ENCODE results near the gene FN1.
"Not testable (repeated sequence)": the region's sequence is repeated elsewhere in the genome, so short reads cannot be mapped to it uniquely, and the experiment has no call there.

The FN1 gene

DNA sequence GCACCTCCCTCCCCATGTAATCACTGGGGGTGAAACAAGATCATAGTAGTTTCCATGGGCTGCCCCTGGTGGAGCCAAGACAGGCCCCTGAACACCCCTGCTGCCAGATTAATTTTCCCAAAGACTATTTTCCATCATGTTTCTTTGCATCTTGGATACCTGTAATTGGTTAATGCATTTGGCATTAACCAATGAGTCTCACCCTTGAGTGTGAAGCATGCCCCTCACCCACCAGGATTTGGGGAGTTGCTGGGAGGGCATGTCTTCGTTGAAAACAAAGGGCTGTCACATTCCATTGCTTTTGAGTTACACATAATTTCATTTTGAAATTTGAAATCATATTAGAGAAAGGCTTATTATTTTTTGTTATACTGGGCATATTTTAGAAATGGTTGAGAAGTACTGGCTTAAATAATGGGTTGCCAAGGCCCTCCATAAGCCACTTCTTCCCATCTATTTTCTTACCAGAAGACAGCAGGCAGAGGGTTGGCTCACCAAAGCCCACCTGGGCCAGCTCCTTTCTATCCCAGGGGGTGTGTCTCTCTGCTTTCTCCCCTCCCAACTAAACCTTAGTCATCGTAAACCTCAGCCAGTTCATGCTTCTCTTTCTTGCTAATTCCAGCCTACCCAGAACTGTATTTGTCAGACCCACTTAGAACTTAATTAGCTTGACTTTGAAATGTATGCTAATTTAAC, 72.3 kb downstream of the FN1 start:
- no peak for DNase-seq

- no peak for DNase-seq
Observed at GRCh38 chr2:215363039-215363438, 72.8 kb downstream of the FN1 start.

DNA sequence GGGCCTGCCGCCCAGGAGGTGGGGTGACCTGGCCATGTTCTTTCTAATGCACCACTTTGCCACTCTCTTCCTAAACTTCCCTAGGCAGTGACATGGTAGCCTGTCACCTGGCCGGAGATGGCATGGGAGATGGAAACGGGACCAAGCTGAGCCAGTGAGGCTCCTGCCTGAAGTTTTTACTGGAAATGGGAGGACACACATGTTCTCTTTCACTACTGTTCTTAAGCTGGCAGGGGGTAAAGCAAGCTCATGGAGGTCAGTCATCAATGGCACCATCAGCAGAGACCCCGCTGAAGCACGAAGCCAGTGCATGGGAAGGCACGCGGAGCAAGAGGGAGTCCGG, 73.3 kb downstream of the FN1 start:
- DNase-seq = no peak

DNA sequence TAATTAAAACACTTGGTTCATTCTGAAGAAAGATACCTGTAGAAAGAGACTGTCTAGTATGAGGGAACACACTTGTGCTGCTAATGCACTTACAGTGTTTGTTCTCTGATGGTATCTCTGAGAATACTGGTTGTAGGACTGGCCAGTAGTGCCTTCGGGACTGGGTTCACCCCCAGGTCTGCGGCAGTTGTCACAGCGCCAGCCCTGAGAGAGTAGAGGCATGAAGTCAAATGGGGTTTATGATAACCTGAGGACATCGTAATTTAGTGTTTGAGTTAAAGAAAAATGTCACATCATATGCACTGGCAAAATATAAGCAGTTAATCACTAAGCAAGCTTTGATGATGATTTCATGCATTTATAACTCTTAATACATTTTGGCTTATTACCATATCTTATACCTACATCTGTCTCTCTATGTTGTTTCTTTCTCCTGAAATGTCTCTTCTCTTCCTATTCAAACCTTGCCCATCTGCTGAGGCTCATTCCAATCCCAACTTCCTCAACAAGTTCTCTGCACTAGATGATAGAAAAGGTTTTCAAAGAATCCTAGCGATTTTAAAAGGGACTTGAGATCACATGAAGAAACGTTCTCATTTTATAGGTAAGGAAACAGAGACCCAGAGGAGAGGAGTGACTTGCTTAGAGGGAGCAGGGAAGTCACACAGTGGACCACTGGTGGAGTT, 73.8 kb downstream of the FN1 start:
- no peak for DNase-seq

DNA sequence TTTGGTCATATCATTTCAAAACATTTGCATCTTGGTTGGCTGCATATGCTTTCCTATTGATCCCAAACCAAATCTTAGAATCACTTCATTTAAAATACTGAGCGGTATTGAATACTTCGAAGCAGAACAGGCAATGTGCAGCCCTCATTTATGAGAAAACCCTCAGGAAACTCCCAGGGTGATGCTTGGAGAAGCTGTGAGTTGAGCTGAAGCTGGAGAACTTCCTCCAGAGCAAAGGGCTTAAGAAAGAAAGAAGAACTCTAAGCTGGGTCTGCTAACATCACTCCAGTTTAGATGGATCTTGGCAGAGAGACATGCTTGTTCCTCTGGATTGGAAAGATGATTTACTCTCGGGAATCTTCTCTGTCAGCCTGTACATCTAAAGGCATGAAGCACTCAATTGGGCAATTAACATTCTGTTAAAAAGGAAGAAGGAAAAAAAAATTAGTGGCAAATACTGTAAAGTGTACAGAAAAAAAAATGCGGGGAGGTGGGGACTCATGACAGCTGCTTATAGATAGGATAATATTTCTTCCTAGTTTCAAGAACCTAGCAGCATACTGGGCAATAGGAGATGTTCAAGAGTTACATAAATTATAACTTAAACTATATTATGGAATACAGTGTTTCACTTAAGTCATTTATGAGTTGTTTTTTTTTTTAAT, 74.5 kb downstream of the FN1 start:
- no peak for DNase-seq

DNA sequence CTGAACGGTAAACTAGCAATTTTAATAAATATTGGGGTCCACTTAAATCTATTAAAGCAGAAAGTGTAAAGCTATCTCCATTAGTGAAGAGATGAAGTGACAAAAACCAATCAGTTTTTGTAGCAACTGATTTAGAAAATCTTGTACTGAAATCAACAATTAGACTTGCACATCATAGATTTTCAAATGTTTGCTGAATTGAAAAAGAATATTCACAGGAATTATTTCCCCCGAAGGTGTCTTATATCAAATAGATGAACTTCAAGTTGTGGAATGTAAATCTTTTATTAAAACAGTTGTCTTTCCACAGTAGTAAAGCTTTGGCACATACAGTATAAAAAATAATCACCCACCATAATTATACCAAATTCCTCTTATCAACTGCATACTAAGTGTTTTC, 75.3 kb downstream of the FN1 start:
- DNase-seq = no peak

DNA sequence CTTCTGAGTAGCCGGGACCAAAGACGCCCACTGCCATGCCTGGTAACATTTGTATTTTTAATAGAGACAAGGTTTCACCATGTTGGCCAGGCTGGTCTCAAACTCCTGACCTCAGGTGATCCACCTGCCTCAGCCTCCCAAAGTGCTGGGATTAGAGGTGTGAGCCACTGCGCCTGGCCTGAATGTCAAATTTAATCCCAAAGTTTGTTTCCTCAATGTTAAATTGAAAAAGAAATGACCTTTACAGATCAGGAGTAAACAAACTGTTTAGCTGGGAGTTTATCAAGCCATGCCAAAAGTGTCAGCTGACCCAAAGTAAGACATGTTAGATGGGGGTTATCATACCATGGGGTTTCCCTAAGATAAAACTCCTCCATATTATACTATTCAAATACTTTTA, 75.8 kb downstream of the FN1 start:
- DNase-seq = not testable (repeated sequence)

DNA sequence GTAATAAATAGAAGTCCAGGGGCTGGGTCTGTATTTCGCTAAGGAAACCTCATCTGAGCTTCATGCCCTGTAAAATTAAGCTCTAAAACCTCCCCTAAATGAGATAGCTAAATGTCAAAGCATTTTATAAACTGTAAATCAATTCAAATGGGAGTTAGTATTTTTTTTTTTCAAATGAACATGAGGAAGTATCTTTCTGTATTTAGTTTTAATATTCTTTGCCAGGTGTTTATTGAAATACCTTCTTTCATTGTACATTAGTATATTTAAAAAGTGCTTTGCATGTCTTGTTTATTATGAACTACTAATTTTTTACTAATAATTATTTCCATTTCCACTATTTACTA, 76.3 kb downstream of the FN1 start:
- no peak for DNase-seq

DNA sequence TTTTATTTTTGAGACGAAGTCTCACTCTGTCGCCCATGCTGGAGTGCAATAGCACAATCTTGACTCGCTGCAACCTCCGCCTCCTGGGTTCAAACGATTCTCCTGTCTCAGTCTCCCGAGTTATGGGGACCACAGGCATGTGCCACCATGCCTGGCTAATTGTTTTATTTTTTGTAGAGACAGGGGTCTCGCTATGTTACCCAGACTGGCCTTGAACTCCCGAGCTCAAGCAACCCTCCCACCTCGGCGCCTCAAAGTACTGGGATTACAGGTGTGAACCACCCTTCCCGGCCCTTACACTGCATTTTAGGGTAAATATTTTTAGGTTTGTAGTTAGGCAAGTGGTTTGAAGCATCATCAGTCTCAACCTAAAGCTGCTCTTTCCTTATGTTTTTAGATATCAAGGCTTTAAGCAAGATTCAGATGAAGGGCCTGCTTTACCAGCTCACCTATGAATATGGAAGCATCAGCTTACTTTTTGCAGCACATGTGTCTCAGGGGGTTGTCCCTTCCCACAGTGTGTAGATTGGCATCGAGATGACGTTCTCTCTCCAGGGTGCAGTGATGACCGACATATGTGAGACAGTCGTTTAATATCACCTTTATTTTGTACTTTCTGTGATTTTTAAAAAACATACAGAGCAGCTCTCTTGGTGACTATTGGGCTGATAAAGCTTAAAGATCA, 76.8 kb downstream of the FN1 start:
- DNase-seq = no peak

DNA sequence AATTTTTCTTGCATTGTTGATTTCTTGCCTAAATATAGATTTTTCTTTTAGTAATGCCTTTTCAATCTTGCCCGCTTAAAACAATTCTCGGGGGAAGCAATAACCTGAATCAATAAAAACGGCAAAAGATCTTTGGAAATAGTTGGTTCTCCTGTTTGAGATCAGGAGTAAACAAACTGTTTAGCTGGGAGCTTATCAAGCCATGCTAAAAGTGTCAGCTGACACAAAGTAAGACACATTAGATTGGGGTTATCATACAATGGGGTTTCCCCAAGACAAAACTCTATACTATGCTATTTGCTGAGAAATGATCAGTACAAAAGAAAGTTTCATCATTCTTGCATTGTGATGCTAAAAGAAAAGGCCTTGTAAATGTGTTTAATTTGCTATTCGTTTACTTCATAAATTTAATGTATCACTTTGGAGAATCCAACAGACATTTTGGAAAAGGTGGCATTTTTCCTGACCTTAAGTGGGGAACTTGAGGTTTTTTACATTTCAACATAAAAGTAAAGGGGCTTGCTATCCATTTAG, 77.5 kb downstream of the FN1 start:
- DNase-seq = no peak

DNA sequence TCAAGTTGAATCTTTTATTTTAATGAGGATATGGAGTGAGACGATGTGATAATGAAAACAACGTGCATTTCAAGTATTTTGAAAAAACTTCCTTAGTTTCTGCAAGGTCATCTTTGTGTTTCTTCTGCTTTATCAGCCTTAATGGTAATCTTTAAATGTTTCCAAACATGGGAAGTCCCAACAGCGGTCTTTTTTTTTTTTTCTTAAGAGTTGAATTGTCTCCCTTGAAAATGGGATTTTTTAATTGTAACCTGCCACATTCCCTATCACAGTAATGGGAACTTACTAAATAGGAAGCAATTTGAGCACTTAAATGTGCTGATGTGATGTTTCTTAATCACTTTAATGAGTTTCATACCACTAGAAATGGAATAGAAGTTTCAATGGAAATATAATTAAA, 78.2 kb downstream of the FN1 start:
- DNase-seq = no peak

- DNase-seq = no peak
Observed at GRCh38 chr2:215356948-215357461, 78.9 kb downstream of the FN1 start.

- DNase-seq = no peak
Observed at GRCh38 chr2:215356334-215356947, 79.4 kb downstream of the FN1 start.

- DNase-seq = no peak
Observed at GRCh38 chr2:215355801-215356200, 80.1 kb downstream of the FN1 start.

DNA sequence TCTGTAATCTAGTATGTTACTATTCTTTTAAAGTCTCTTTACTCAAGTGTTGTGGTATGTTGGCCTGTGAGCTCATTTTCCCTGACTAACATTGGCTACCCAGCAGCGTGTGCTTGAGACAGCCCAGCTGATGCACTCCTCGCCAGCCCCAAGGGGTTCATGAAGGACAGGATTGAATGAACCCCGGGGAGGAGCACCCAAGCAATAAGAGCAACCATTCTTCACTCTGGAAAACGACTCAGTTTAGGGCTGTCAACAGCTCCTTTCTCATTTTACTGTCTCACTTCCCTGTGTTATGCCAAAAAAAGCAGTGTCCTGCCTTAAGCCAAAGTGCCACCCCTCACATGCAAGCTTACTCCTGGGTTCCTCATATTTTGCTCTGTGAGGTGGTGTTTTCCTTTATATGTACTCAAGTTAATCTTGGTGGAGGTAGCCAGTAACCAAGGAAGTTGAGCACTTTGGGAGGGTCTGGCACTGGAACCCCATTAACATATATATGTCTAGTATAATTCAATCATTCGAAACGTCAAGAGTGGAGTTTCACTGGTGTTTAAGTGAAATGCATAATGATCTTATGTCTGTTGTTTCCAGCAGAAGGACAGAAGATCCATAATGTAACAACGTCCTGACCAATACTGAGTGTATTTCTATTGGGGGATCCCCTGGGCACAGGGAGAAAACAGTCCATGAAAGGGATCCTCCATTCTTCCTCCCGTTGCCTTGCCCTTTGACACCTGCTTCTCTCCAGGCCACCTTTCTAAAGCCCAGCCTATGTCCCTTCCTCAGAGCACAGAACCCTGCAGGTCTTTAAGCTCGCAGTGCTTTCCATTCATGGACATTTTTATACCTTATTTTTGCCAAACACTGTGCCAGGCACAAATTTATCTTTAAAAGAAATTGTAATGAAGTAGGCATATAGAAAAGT, 80.8 kb downstream of the FN1 start:
- no peak for DNase-seq

- no peak for DNase-seq
Observed at GRCh38 chr2:215352602-215353001, 83.3 kb downstream of the FN1 start.

DNA sequence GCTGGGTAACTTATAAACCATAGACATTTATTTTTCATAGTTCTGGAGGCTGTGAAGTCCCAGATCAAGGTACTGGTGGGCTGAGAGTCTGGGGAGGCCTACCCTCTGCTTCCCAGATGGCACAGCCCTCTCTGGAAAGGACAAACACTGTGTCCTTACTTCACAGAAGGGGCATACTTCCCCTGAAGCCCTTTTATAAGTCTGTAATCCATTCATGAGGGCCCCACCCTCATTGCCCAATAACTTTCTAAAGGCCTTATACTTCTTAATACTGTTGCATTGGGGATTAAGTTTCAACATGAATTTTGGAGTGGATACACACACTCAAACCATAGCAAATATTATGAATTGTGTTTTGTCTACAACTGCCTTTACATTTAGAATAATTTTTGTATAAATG, 88.0 kb downstream of the FN1 start:
- no peak for DNase-seq

DNA sequence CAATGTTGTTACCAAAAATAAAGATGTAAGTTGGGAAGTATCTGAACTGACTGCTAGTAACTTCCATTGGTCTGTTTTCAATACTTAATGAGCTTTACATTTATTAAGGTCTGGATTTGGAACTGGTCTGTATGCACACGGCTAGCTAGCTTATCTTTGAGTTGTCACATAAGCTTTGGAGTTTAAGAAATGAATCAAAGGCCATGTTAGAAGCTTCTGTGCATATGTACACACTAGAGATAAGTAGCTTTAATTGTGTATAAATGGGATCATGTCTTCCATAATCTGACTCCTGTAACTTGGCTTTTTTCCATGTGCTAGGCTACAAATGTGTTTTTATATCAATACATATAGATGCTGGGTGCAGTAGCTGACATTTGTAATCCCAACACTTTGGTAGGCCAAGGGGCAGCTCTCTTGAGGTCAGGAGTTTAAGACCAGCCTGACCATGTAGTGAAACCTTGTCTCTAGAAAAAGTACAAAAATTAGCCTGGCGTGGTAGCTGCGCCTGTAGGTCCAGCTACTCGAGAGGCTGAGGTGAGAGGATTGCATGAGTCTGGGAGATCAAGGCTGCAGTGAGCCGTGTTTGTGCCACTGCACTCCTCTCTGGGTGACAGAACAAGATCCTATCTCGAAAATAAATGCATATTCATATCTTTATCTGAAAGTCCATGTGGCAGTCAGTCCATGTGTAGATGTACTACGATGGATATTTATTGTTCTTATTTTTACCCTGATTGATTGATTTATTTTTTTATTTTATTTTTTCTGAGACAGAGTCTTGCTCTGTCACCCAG, 96.8 kb downstream of the FN1 start:
- no peak for DNase-seq

GRCh38 chr2:215332872-215333595, 102.8 kb downstream of the FN1 start:
- DNase-seq = no peak

- no peak for DNase-seq
Observed at GRCh38 chr2:215328066-215328465, 107.8 kb downstream of the FN1 start.

Data from NCI-H1417 treated with DMSO at 0.1 percent for 48 hours (cell line).